Neural cell (in vitro differentiated cells): ENCODE results near the gene SPATA9. TPM values are rescaled to one million over a fixed set of nuclear protein-coding genes. Genes with fewer than 3 reads are reported as not detected.

Experiments used
- H2AFZ ChIP-seq: fragments of 200-600, 300-800 bp; sonication (generic), shearing (Covaris generic); 2 replicates; pipeline ENCODE4 v1.6.0; 2014; ENCODE audit warnings: low read depth, mild to moderate bottlenecking, antibody characterized with exemption, low read length, moderate library complexity
- H3F3A ChIP-seq: fragments of 200-600 bp; shearing (Covaris generic); 2 replicates; pipeline ENCODE4 v1.6.1; 2016; ENCODE audit warnings: mild to moderate bottlenecking, moderate library complexity, mixed read lengths, antibody characterized with exemption, low read length; ENCODE audit not compliant: insufficient read depth, poor library complexity, severe bottlenecking
- H3K27ac ChIP-seq: fragments of 200-600, 300-800 bp; sonication (generic), shearing (Covaris generic); 2 replicates; pipeline ENCODE4 v1.5.1; 2014; ENCODE audit warnings: mild to moderate bottlenecking, low read length, moderate library complexity
- H3K27me3 ChIP-seq: fragments of 300-800, 200-600 bp; sonication (generic), shearing (Covaris generic); 2 replicates; pipeline ENCODE4 v1.6.0; 2014; ENCODE audit warnings: mild to moderate bottlenecking, low read depth, low read length, moderate library complexity; ENCODE audit not compliant: insufficient read depth
- H3K36me3 ChIP-seq: fragments of 300-800, 200-600 bp; sonication (generic), shearing (Covaris generic); 2 replicates; pipeline ENCODE4 v1.5.1; 2014; ENCODE audit warnings: mild to moderate bottlenecking, antibody characterized with exemption, low read length, moderate library complexity; ENCODE audit not compliant: insufficient read depth
- H3K4me2 ChIP-seq: fragments of 300-800, 200-600 bp; sonication (generic), shearing (Covaris generic); 2 replicates; pipeline ENCODE4 v1.6.0; 2014; ENCODE audit warnings: mild to moderate bottlenecking, low read length
- H3K4me3 ChIP-seq: fragments of 300-800, 200-600 bp; sonication (generic), shearing (Covaris generic); 2 replicates; pipeline ENCODE4 v1.5.1; 2014; ENCODE audit warnings: mild to moderate bottlenecking, low read length, moderate library complexity
- H3K79me2 ChIP-seq: fragments of 200-600 bp; shearing (Covaris generic); replicated peaks from 2 replicates; pipeline ENCODE4 v1.6.0; 2014; ENCODE audit warnings: mild to moderate bottlenecking, low read length, moderate library complexity; ENCODE audit not compliant: insufficient read depth
- H3K9ac ChIP-seq: fragments of 300-800, 200-600 bp; sonication (generic), shearing (Covaris generic); 2 replicates; pipeline ENCODE4 v1.6.1; 2016; ENCODE audit warnings: mild to moderate bottlenecking, low read length, mixed read lengths
- H3K9me2 ChIP-seq: fragments of 200-600 bp; shearing (Covaris generic); 2 replicates; pipeline ENCODE4 v1.6.1; 2016; ENCODE audit warnings: mild to moderate bottlenecking, low read length, mixed read lengths; ENCODE audit not compliant: insufficient read depth
- H3K9me3 ChIP-seq: fragments of 200-600, 300-800 bp; sonication (generic), shearing (Covaris generic); 2 replicates; pipeline ENCODE4 v1.6.1; 2016; ENCODE audit warnings: mild to moderate bottlenecking, mixed run types, low read length, moderate library complexity, mixed read lengths
- H4K20me1 ChIP-seq: fragments of 200-600 bp; shearing (Covaris generic); 2 replicates; pipeline ENCODE4 v1.6.1; 2016; ENCODE audit warnings: mild to moderate bottlenecking, mixed run types; ENCODE audit not compliant: insufficient read depth
- EP300 ChIP-seq: fragments of 450-650 bp; conservative IDR thresholded peaks from 2 replicates; pipeline ENCODE4 v1.6.1; 2014; ENCODE audit warnings: antibody characterized with exemption, mild to moderate bottlenecking, moderate library complexity; ENCODE audit not compliant: poor library complexity, severe bottlenecking
- EZH2 ChIP-seq: fragments of 200-600, 300-800 bp; shearing (Covaris generic), sonication (generic); IDR thresholded peaks from 2 replicates; pipeline ENCODE4 v1.6.1; 2014; ENCODE audit warnings: antibody characterized with exemption, low read length, borderline replicate concordance, mild to moderate bottlenecking; ENCODE audit not compliant: insufficient read depth, poor library complexity, severe bottlenecking
- MXI1 ChIP-seq: fragments of 450-650 bp; conservative IDR thresholded peaks from 2 replicates; pipeline ENCODE4 v1.6.1; 2014; ENCODE audit warnings: antibody characterized with exemption, mild to moderate bottlenecking; ENCODE audit not compliant: poor library complexity, severe bottlenecking
- POLR2AphosphoS5 ChIP-seq: IDR thresholded peaks from 2 replicates; pipeline ENCODE4 v1.6.1; 2012
- RAD21 ChIP-seq: fragments of 450-650 bp; conservative IDR thresholded peaks from 2 replicates; pipeline ENCODE4 v1.6.1; 2014; ENCODE audit warnings: antibody characterized with exemption, mild to moderate bottlenecking, moderate library complexity
- REST ChIP-seq: IDR thresholded peaks from 2 replicates; pipeline ENCODE4 v1.6.1; 2012; ENCODE audit warnings: borderline replicate concordance
- SMC3 ChIP-seq: fragments of 450-650 bp; conservative IDR thresholded peaks from 2 replicates; pipeline ENCODE4 v1.6.1; 2014; ENCODE audit warnings: antibody characterized with exemption, mild to moderate bottlenecking, moderate library complexity; ENCODE audit not compliant: poor library complexity
- TAF1 ChIP-seq: IDR thresholded peaks from 2 replicates; pipeline ENCODE4 v1.6.1; 2012; ENCODE audit warnings: low read depth
- polyA plus RNA-seq: library from polyadenylated mRNA; depleted of rRNA; stranded (reverse); fragments of >200 nt; gene quantifications from 2 replicates; pipeline ENCODE4 v1.2.3, GENCODE V29; 2014
- TF ChIP-seq, protein P1 (sequence below): fragments of 450-650 bp; IDR thresholded peaks from 2 replicates; pipeline ENCODE4 v1.5.1; 2014; ENCODE audit warnings: antibody characterized with exemption, mild to moderate bottlenecking, moderate library complexity; ENCODE audit not compliant: poor library complexity, severe bottlenecking

Gene SPATA9
- polyA plus RNA-seq, 1 donor from 2014 or later: 5.8 TPM

- Histone ChIP-seq H3K4me3 (peak within 1 kb of the TSS; percentile 71), H2AFZ (no peak within 1 kb of the TSS), H4K20me1 (no peaks in the 10 kb centered on the region), H3K27ac (no peak within 1 kb of the TSS), H3K36me3 (no peaks in the 10 kb centered on the region), H3K4me2 (peak within 1 kb of the TSS; percentile 57), H3K9ac (peak within 1 kb of the TSS; percentile 44), H3F3A (peaks cover 10% of the 10 kb centered on the region), H3K9me3 (no peaks in the 10 kb centered on the region), H3K27me3 (peaks cover 41% of the 10 kb centered on the region), H3K9me2 (no peaks in the 10 kb centered on the region), H3K79me2 (no peaks in the 10 kb centered on the region)
- TF ChIP-seq EP300 (no peak), RAD21 (peak; percentile 21), TAF1 (no peak), REST (no peak), POLR2AphosphoS5 (no peak), SMC3 (no peak), EZH2 (no peak), MXI1 (no peak)
- TF ChIP-seq, protein P1, sequence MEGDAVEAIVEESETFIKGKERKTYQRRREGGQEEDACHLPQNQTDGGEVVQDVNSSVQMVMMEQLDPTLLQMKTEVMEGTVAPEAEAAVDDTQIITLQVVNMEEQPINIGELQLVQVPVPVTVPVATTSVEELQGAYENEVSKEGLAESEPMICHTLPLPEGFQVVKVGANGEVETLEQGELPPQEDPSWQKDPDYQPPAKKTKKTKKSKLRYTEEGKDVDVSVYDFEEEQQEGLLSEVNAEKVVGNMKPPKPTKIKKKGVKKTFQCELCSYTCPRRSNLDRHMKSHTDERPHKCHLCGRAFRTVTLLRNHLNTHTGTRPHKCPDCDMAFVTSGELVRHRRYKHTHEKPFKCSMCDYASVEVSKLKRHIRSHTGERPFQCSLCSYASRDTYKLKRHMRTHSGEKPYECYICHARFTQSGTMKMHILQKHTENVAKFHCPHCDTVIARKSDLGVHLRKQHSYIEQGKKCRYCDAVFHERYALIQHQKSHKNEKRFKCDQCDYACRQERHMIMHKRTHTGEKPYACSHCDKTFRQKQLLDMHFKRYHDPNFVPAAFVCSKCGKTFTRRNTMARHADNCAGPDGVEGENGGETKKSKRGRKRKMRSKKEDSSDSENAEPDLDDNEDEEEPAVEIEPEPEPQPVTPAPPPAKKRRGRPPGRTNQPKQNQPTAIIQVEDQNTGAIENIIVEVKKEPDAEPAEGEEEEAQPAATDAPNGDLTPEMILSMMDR: peak; percentile 40
Observed at GRCh38 chr5:95620030-95620869, 62.5 kb downstream of the SPATA9 start, which contains the start of gene GPR150. Gene GPR150 (plus strand): TSS chr5:95620087. CDS start chr5:95620276, 189 bp downstream.

- no peak overlapping the region for H2AFZ ChIP-seq
- no peaks in the 10 kb centered on the region for H3K36me3 ChIP-seq
- peaks cover 10% of the 10 kb centered on the region for H3F3A ChIP-seq
- peak overlapping the region; percentile 71 for H3K4me3 ChIP-seq
- no peaks in the 10 kb centered on the region for H4K20me1 ChIP-seq
- H3K79me2 ChIP-seq: no peaks in the 10 kb centered on the region
- TF ChIP-seq POLR2AphosphoS5 (no peak), EZH2 (no peak), SMC3 (no peak), TAF1 (no peak), MXI1 (no peak), RAD21 (no peak), REST (no peak), EP300 (no peak)
- TF ChIP-seq, protein P1: no peak
- H3K9me3 ChIP-seq: no peaks in the 10 kb centered on the region
- peak overlapping the region; percentile 48 for H3K4me2 ChIP-seq
- H3K9ac ChIP-seq: no peak overlapping the region
- H3K27ac ChIP-seq: no peak overlapping the region
- H3K9me2 ChIP-seq: no peaks in the 10 kb centered on the region
- H3K27me3 ChIP-seq: peaks cover 41% of the 10 kb centered on the region
Observed at GRCh38 chr5:95619514-95620029, 63.2 kb downstream of the SPATA9 start.
